G401.6 (cell line): ENCODE data around the gene TTC27.
"Not testable (repeated sequence)": the region's sequence is repeated elsewhere in the genome, so short reads cannot be mapped to it uniquely, and the experiment has no call there.

Experiments
- FAIRE-seq: peaks from 2 replicates; lab custom pipeline; 2012; peaks lifted over from hg19 to GRCh38; lab: Jason Lieb, UNC

TTC27 gene

GRCh38 chr2:32807662-32808061 lies 179.8 kb downstream of the TTC27 start:
- FAIRE-seq = no peak

- no peak for FAIRE-seq
These were observed 183.2 kb downstream of the TTC27 start for GRCh38 chr2:32810909-32811495.

DNA sequence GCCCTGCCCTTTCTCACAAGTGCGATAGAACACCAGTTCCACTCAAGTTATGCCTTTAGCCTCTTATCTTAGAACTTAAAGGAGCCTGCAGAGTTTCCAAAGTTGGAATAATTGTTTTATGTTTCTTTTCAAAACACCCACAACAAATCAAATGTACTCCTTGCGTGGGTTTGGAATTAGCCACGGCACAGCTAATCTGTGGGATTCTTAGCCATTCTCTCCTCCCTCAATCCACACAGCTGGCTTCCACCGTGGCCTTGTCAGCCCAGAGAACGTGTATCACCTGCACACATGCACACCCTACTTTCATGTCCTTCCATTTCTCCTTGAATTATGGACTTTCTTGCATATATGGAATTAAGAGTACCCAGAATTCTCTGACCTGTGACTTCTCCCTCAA lies 183.8 kb downstream of the TTC27 start:
- no peak for FAIRE-seq

GRCh38 chr2:32812316-32812715 lies 184.5 kb downstream of the TTC27 start:
- FAIRE-seq = no peak

DNA sequence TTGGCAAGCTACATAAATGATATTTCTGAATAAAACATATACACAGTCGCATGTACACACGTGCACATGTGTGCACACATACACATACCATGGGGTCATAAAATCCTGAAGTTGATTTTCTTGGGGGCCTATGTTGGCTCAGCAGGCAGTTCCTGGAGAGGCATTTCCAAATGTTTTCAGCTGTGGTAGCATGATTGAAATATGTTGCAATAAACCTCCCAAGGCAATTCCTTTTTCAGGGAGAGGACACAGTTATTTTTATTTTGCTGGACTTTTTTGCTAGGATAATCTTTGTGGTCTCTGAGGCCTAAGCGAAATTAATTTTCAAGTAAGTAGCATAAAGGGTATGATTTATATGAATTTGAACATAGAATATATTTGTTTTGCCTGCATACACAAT lies 192.2 kb downstream of the TTC27 start:
- no peak for FAIRE-seq

DNA sequence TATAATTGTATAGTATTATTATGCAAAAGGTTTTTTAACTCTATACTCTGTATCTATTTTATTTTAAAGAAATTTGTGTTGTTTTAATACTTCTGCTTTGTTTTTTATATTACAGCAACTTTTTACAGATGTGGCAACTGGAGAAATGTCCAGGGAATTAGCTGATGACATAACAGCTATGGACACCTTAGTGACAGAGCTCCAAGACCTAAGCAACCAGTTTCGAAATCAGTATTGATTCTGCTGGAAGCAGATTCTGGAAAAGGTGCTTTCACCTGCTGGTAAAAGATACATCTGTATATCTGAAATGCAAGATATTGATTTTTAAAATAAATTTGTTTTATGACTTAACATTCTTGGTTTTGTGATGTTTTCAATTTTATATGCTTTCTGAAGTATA lies 192.9 kb downstream of the TTC27 start:
- no peak for FAIRE-seq

- FAIRE-seq = no peak
These were observed 196.4 kb downstream of the TTC27 start for GRCh38 chr2:32824070-32824809.

DNA sequence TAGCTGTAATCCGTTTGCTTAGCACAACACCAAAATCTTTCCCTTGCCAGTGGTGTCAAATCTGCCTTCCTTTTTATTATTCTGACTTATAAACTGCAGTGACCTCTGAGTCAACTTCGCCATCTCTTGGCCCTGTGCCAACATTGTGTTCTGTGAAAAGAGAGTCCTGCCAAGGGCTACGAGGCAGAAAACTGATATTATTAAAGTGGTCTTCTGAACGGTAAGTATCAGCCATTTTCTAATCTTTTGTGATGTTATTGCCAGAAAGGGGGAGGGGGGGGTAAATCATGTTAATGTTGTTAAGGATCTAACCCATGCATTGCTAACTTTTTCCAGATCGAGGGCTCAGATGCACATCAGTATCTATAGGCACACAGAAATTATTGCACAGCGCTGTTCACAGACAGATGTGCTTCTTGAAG lies 197.5 kb downstream of the TTC27 start:
- FAIRE-seq = no peak

GRCh38 chr2:32830196-32830595 lies 202.3 kb downstream of the TTC27 start:
- no peak for FAIRE-seq

DNA sequence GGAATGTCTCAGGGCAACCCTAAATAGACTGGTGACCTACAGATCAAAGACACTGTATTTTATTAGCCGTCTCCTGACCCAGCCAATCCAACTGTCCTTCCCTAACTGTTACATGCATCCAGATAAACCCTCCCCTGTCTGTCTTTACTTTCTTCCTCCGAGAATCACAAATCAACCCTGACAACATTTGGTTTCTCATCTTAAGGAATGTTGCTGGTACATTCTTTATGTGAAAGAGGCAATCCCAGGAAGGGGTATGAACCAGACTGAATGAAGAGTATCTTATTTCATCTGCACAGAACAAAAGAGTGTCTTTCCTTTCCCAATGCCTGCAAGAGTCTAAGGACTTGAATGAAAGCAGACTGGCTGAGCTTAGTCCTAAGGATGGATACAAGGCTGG lies 205.0 kb downstream of the TTC27 start:
- FAIRE-seq = no peak

DNA sequence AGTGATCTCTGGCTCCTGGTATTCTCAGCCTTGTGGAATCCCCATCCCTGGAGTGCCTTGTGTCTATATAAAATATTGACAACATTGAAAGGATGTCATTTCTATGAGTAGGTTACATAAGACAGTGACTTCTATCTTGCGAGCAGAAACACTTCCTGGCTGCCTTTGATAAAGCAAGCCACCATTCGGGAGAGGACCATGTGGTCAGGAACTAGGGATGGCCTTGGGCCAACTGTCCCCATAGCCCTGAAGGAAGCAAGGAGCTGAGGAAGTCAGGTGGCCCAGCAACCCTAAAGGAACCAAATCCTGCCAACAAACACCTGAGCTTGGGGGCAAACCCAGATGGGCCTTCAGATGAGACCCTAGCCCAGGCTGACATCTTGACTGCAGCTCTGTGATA lies 205.9 kb downstream of the TTC27 start:
- FAIRE-seq = no peak

DNA sequence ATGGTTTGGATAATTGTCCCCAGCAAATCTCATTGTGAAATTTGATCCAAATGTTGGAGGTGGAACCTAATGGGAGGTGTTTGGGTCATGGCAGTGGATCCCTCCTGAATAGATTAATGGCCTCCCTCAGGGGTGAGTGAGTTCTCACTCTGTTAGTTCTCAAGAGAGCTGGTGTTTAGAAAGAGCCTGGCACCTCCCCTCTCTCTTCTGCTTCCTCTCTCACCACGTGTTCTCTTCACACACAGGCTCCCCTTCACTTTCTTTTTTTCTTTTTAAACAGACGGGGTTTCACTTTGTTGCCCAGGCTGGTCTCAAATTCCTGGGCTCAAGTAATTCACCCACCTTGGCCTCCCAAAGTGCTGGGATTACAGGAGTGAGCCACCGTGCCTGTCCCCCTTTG lies 207.3 kb downstream of the TTC27 start:
- no peak for FAIRE-seq

- FAIRE-seq = no peak
These were observed 209.1 kb downstream of the TTC27 start for GRCh38 chr2:32836933-32837332.

- FAIRE-seq = no peak
These were observed 210.6 kb downstream of the TTC27 start for GRCh38 chr2:32838418-32838817.

DNA sequence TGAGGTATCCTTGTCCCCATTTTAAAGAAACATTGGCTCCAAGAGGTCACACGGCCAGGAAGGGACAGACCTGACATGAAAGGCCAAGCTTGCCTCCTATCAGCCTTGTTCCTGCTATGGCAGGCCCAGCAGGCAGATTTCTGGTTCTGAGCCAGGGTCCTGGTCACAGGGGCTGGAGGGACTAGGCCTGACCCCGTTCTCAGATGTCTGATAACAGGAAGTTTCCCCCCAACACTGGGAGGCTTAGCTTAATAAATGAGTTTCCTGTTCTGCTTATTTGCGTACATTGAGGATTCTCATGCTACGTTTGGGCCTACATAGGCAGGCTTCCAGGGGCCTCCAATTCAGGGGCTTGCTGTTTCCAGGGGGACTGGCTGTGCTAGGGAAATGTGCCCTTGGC lies 211.1 kb downstream of the TTC27 start:
- no peak for FAIRE-seq

- FAIRE-seq = no peak
These were observed 214.4 kb downstream of the TTC27 start for GRCh38 chr2:32841931-32842898.

- FAIRE-seq = no peak
These were observed 215.8 kb downstream of the TTC27 start for GRCh38 chr2:32843699-32844098.

DNA sequence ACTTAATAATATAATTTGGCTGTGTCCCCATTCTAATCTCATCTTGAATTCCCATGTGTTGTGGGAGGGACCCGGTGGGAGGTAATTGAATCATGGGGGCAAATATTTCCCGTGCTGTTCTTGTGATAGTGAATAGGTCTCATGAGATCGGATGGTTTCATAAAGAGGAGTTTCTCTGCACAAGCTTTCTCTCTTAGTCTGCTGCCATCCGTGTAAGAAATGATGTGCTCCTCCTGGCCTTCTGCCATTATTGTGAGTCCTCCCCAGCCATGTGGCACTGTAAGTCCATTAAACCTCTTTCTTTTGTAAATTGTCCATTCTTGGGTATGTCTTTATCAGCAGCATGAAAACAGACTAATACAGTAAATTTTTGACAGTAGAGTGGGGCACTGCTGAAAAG lies 216.4 kb downstream of the TTC27 start:
- FAIRE-seq = no peak

GRCh38 chr2:32846274-32846673 lies 218.4 kb downstream of the TTC27 start:
- FAIRE-seq = not testable (repeated sequence)

DNA sequence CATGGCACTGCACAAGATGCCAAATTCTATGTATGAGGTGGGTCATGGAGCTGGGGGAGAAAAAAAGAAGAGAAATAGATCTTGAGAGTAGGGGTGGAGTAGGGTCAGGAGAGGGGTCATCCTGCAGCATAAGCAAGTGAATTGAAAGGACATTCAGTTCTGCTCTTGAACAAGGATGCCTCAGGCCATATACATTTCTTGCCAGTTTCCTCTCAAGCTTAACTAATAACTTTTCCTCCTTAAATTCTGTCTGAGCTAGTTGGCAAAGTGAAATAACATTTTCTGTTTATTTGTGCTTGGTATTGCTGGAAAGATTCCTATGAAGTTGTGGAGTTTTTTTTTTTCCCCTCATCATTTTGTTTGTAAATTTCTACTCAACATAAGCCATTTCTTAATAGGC lies 219.9 kb downstream of the TTC27 start:
- FAIRE-seq = no peak

DNA sequence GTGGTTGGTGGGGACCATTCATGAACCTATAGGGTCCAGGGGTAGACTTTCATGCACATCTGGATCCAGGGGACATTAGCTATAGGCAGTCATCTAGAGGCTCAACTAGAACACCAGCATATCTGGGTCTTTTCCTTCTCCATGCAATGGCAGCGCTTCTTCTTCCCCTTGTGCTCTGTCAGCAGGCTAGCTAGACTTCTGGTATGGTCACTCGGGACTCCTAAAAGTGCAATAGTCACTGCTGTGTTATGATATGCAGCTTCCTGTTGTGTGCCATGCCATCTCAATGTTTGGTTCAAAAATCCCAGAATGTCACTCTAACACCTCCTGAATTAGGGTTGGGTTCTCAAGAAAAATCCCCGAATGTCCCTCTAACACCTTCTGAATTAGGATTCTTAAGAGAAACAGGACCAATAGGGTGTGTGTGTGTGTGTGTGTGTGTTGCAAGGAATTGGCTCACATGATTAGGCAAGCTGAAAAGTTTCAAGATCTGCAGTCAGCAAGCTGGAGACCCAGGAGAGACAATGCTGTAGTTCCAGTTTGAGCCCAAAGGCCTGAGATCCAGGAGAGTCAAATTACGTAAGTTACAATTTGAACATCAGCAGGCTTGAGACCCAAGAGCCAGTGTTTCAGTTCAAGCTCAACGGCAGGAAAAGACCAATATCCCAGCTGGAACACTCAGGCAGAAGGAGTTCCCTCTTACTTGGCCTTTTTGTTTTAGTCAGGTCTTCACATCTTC lies 221.8 kb downstream of the TTC27 start:
- FAIRE-seq = no peak

GRCh38 chr2:32851777-32852439 lies 224.1 kb downstream of the TTC27 start:
- FAIRE-seq = no peak
